ENCODE results near the gene CYCS. TPM values are rescaled to one million over a fixed set of nuclear protein-coding genes. Genes with fewer than 3 reads are reported as not detected.
"Not testable (repeated sequence)": the region's sequence is repeated elsewhere in the genome, so short reads cannot be mapped to it uniquely, and the experiment has no call there.

CYCS gene
- total RNA-seq, 1 donor = 51.9 TPM

DNA sequence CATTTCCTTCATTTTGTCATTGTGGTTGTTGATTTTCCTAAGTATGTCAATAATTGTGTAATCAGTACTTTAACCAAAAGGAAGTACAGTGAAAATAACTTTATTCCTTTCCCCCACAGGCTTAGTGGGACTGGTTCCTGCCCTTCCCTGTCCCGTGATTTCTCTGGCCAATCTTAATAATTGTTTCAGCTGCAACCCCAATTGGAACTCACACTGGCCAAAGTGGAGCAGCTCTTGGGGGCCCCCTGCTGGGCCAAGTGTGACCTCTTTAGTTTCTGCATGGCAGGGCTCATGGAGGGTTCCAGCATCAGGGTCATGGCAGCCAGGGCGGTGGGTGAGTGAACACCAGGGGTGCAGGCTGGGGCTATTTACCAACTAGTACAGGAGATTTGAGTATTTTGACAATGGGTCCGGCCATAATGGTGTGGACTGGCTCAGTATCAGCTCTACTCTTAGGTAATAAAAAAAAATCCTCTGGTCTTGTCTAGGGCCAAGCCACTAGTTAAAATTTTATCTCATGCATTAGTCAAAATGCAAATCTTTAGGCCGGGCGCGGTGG lies 31.7 kb downstream of the CYCS start:
- no peak overlapping the region for H3K4me3 ChIP-seq (ENCODE audit: low read depth, low read length)
- DNase-seq (ENCODE audit: low read depth) = peak; percentile 79
- TF ChIP-seq, protein P1, sequence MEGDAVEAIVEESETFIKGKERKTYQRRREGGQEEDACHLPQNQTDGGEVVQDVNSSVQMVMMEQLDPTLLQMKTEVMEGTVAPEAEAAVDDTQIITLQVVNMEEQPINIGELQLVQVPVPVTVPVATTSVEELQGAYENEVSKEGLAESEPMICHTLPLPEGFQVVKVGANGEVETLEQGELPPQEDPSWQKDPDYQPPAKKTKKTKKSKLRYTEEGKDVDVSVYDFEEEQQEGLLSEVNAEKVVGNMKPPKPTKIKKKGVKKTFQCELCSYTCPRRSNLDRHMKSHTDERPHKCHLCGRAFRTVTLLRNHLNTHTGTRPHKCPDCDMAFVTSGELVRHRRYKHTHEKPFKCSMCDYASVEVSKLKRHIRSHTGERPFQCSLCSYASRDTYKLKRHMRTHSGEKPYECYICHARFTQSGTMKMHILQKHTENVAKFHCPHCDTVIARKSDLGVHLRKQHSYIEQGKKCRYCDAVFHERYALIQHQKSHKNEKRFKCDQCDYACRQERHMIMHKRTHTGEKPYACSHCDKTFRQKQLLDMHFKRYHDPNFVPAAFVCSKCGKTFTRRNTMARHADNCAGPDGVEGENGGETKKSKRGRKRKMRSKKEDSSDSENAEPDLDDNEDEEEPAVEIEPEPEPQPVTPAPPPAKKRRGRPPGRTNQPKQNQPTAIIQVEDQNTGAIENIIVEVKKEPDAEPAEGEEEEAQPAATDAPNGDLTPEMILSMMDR (IDR thresholded peaks at IDR 0.05; ENCODE audit: insufficient read depth, low read length) = peak; percentile 93

DNA sequence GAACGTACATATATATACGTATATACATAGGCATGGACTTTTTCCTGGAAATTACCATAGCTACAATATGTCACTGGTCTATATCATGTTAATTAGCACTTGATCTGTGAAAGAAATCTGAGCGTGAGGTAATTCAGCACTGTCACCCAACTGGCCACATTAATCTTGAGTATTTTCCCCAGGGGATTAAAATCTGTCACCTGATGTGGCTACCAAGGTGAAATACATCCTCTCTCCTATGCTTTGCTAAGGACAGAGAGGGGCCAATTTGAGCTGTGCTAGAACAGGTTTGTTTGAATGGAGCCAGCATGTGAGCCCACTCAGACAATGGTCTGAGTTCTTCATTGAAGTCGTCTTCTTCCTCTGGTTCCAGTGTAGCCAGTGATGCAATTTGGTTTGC lies 33.3 kb downstream of the CYCS start:
- DNase-seq (ENCODE audit: low read depth) = no peak
- no peak overlapping the region for H3K4me3 ChIP-seq (ENCODE audit: low read depth, low read length)
- TF ChIP-seq, protein P1 (IDR thresholded peaks at IDR 0.05; ENCODE audit: insufficient read depth, low read length) = no peak

DNA sequence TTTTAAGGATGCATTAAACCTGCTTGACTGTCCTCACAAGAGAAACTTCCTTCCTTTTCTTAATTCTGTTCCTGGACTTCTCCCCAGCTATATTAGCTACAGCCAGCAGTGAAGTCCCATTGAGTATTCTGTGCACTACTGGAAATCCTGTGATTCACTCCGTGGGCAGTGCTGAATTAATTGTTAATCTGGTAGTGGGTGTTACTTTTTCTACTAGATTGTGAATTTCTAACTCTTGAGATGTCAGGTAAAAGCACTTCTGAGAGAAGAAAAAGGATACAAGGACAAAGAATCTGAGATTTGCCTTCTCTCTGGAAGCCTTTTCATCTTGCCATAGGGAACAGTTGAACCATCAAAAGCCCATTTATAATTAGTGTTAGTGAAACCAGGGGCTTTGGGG lies 33.9 kb downstream of the CYCS start:
- no peak for DNase-seq (ENCODE audit: low read depth)
- TF ChIP-seq, protein P1 (IDR thresholded peaks at IDR 0.05; ENCODE audit: insufficient read depth, low read length) = no peak
- no peak overlapping the region for H3K4me3 ChIP-seq (ENCODE audit: low read depth, low read length)

DNA sequence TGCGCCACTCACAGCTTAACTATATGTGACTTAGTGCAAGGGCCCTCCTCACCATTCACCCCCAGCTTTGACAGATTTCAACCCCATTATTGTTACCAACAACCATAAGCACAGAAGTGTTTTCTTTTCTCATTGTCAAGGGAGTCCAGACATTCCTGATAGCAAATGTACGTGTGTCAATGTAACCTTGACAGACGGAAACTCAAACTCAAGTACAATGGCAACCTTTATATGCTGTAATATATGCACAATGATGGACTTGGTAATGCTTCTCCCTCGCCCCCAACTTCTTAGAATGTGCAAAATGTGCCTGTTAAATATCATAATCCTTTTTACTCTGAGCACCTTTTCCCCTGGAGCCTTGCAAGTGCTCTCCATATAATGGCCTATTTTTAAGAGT lies 34.7 kb downstream of the CYCS start:
- H3K4me3 ChIP-seq (ENCODE audit: low read depth, low read length) = no peak overlapping the region
- no peak for DNase-seq (ENCODE audit: low read depth)
- TF ChIP-seq, protein P1 (IDR thresholded peaks at IDR 0.05; ENCODE audit: insufficient read depth, low read length) = no peak

DNA sequence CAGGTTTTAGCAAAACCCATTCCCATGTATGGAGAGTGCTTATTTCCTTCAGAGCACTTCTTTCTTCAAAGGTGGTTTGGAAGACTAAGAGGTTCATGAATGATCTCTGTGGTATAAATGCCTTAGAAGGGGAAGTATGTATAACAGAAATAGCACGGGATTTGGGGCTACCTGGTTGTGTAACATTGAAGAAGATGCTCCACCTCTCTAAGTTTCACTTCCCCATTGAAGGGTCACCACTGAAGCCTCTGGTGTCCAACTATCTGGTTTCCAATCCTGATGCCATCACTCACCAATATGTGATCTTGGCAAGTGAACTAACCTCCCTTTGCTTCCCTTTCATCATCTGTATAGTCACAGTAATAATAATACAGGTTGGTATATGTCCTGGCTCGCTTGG lies 37.2 kb downstream of the CYCS start:
- TF ChIP-seq, protein P1 (IDR thresholded peaks at IDR 0.05; ENCODE audit: insufficient read depth, low read length) = no peak
- DNase-seq (ENCODE audit: low read depth) = no peak
- no peak overlapping the region for H3K4me3 ChIP-seq (ENCODE audit: low read depth, low read length)

DNA sequence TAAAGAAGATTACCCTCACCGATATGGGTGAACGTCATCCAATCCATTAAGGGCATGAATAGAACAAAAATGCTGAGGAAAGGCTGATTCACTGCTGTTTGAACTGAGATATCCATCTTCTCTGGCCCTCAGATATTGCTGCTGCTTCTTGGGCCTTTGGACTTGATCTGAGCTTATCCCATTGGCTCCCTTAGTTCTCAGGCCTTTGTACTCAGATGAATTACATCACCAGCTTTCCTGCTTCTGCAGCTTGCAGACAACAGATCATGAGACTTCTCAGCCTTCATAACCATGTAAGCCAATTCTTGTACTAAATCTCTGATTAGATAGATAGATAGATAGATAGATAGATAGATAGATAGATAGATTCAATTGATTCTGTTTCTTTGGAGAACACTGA lies 40.2 kb downstream of the CYCS start:
- no peak for DNase-seq (ENCODE audit: low read depth)
- no peak overlapping the region for H3K4me3 ChIP-seq (ENCODE audit: low read depth, low read length)
- TF ChIP-seq, protein P1 (IDR thresholded peaks at IDR 0.05; ENCODE audit: insufficient read depth, low read length) = no peak

DNA sequence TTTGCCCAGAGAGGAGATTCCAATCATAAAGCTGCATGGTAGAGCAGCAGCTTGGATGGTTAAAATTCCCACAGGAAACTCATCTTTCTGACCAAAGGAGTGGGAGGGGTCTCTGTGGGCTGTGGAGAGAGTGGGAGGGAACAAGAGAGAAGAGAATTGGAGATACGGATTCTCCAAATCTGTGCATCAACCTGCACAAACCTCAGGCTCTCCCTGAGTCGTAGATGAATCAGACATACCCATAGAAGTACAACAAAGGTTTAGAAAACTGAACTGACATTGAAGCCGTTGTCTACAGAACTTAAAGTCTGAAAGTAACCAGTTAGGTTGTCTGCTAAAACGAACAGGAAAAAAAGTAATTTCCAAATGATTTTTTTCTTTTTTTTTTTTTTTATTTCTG lies 41.9 kb downstream of the CYCS start:
- TF ChIP-seq, protein P1 (IDR thresholded peaks at IDR 0.05; ENCODE audit: insufficient read depth, low read length) = no peak
- no peak for DNase-seq (ENCODE audit: low read depth)
- no peak overlapping the region for H3K4me3 ChIP-seq (ENCODE audit: low read depth, low read length)

DNA sequence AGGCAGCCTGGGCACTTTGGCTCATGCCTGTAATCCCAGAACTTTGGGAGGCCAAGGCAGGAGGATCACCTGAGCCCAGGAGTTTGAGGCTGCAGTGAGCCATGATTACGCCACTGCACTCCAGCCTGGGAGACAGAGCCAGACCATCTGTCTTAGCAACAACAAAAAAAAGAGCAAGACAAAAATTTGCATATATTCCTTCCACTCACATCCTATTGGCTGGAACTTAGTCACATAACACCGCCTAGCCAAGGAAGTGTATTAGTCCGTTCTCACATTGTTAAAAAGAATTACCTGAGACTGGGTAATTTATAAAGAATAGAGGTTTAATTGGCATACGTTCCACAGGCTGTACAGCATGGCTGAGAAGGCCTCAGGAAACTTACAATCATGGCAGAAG lies 43.0 kb downstream of the CYCS start:
- DNase-seq (ENCODE audit: low read depth); H3K4me3 ChIP-seq (ENCODE audit: low read depth, low read length): not testable (repeated sequence)
